GM12874 (cell line): ENCODE results near the gene ECSIT.

ENCODE experiments used
- CTCF ChIP-seq: IDR thresholded peaks from 2 replicates; pipeline ENCODE4 v1.5.1; 2011; ENCODE audit warnings: low read depth, mild to moderate bottlenecking, control low read depth, low read length, moderate library complexity; ENCODE audit not compliant: insufficient read depth

The ECSIT gene

GRCh38 chr19:11552666-11553372 is 23.9 kb upstream of the ECSIT start:
- TF ChIP-seq CTCF = no peak

- peak; percentile 51; the same call in 1 of the 2 replicates for TF ChIP-seq CTCF
Observed at GRCh38 chr19:11551603-11552235, 22.8 kb upstream of the ECSIT start.

GRCh38 chr19:11550265-11550664 is 21.3 kb upstream of the ECSIT start:
- no peak for TF ChIP-seq CTCF

- no peak for TF ChIP-seq CTCF
Observed at GRCh38 chr19:11549386-11549953, 20.5 kb upstream of the ECSIT start.

- TF ChIP-seq CTCF = no peak
Observed at GRCh38 chr19:11547929-11548700, 19.2 kb upstream of the ECSIT start.

- no peak for TF ChIP-seq CTCF
Observed at GRCh38 chr19:11541238-11541637, 12.3 kb upstream of the ECSIT start.

GRCh38 chr19:11540645-11541044 is 11.7 kb upstream of the ECSIT start:
- no peak for TF ChIP-seq CTCF
